BE2C (cell line): ENCODE results near the gene PDE2A.
A peak's percentile ranks its signal among the peaks of the same experiment; 100 is the strongest.

Source experiments
- DNase-seq: peaks from one replicate; pipeline ENCODE4 v3.0.0-alpha.2; 2020
- H3K27me3 ChIP-seq: fragments of 250-450 bp; sonication (Bioruptor Pico); 2 replicates; pipeline ENCODE4 v1.5.1; 2020; ENCODE audit warnings: mild to moderate bottlenecking
- H3K36me3 ChIP-seq: fragments of 250-450 bp; sonication (Bioruptor Pico); 2 replicates; pipeline ENCODE4 v1.5.1; 2020; ENCODE audit warnings: mild to moderate bottlenecking
- H3K4me1 ChIP-seq: fragments of 250-450 bp; sonication (Bioruptor Pico); 2 replicates; pipeline ENCODE4 v1.5.1; 2020
- H3K4me3 ChIP-seq: 2 replicates; pipeline ENCODE4 v1.5.1; 2011; ENCODE audit warnings: low read depth, low read length
- H3K9me3 ChIP-seq: fragments of 250-450 bp; sonication (Bioruptor Pico); 2 replicates; pipeline ENCODE4 v1.5.1; 2020
- TF ChIP-seq, protein P1 (sequence below): IDR thresholded peaks from 2 replicates; pipeline ENCODE4 v1.5.1; 2012; ENCODE audit warnings: mild to moderate bottlenecking, low read depth, low read length

Gene PDE2A

DNA sequence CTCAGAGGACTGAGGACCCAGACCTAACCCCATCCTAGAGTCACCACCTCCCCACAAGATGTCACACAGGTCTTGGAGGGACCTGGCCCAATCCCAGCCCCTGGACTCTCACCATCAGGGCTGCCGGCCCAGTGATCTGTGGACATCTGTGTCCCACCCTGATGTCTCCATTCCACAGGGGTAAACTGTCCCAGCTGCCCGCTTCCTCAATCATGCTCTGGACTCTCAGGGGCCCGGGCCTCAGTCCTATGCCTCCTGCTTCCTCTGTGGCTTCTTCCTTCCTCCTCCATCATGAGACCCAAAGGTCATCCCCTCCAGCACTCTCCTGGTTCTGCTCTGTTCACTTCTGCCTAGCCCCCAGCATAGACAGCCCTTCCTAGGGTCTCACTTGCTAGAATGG lies 45.8 kb upstream of the PDE2A start:
- Histone ChIP-seq H3K27me3 (no peaks in the 10 kb centered on the region), H3K36me3 (no peaks in the 10 kb centered on the region), H3K4me1 (peaks cover 18% of the 10 kb centered on the region), H3K9me3 (no peaks in the 10 kb centered on the region), H3K4me3 (no peak overlapping the region)
- DNase-seq: no peak
- TF ChIP-seq, protein P1, sequence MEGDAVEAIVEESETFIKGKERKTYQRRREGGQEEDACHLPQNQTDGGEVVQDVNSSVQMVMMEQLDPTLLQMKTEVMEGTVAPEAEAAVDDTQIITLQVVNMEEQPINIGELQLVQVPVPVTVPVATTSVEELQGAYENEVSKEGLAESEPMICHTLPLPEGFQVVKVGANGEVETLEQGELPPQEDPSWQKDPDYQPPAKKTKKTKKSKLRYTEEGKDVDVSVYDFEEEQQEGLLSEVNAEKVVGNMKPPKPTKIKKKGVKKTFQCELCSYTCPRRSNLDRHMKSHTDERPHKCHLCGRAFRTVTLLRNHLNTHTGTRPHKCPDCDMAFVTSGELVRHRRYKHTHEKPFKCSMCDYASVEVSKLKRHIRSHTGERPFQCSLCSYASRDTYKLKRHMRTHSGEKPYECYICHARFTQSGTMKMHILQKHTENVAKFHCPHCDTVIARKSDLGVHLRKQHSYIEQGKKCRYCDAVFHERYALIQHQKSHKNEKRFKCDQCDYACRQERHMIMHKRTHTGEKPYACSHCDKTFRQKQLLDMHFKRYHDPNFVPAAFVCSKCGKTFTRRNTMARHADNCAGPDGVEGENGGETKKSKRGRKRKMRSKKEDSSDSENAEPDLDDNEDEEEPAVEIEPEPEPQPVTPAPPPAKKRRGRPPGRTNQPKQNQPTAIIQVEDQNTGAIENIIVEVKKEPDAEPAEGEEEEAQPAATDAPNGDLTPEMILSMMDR: no peak

DNA sequence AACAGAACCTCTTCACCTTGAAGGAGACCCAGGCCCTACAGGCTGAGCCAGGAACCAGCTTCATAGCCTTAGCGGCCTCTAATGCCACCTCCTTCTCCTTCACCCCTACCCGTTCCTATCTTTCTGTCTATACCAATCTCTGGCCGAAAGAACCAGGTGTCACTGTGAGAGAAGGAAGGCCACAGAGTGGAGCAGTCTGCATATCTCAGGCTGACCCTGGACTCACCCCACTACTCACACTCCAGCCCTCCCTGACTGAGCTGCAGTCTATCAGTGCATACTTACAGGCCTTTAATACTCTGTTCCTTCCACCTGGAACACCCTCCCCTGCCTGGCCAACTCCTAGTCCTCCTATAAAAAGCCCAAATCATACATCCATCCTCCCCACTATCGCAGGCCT lies 45.3 kb upstream of the PDE2A start:
- H3K9me3 ChIP-seq: no peaks in the 10 kb centered on the region
- H3K36me3 ChIP-seq: no peaks in the 10 kb centered on the region

DNA sequence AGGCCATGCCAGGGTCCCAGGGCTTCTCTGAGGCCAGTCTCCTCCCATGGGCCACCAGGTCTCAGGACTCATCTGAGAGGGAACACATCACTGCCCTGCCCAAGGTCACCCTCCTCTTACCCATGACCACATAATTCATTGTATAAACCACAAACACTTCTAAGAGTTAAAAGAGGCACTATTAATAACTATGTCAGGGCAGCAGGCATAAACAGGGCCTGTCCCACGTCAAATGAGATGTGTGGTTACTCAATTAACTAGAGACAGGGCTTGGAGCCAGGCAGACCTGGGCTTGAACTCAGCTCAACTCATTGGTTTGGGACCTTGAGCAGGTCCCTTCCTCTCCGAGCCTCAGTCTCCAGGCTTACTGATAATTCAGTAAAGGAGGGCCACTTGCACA lies 44.9 kb upstream of the PDE2A start:
- H3K4me3 ChIP-seq: no peak overlapping the region
- no peaks in the 10 kb centered on the region for H3K27me3 ChIP-seq
- no peak for DNase-seq
- TF ChIP-seq, protein P1: no peak
- no peaks in the 10 kb centered on the region for H3K9me3 ChIP-seq
- H3K4me1 ChIP-seq: peaks cover 18% of the 10 kb centered on the region
- no peaks in the 10 kb centered on the region for H3K36me3 ChIP-seq

More for the DNA sequence above, 45.3 kb upstream of the PDE2A start:
- Histone ChIP-seq H3K4me1 (peaks cover 18% of the 10 kb centered on the region), H3K27me3 (no peaks in the 10 kb centered on the region), H3K4me3 (no peak overlapping the region)
- TF ChIP-seq, protein P1: no peak
- DNase-seq: no peak

DNA sequence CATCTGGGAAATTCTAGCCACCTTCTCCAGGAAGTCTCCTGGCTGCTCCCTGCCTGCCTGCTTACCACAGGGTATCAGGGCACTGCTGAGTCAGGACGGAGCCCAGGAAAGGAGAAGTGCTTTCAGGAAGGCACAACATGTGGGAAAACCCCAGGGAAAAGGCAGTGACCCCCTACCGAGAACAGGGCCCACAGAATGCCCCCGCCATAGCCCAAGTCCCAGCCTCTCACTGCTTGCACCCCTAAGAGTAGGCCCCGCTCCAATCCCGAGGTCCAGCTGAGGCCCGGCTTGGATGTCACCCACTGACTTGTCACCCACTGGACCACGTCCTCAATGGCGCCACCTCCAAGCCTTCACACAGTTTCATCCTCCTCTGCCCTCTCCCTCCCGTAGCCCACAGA lies 43.9 kb upstream of the PDE2A start:
- Histone ChIP-seq H3K36me3 (no peaks in the 10 kb centered on the region), H3K4me1 (peaks cover 19% of the 10 kb centered on the region)

DNA sequence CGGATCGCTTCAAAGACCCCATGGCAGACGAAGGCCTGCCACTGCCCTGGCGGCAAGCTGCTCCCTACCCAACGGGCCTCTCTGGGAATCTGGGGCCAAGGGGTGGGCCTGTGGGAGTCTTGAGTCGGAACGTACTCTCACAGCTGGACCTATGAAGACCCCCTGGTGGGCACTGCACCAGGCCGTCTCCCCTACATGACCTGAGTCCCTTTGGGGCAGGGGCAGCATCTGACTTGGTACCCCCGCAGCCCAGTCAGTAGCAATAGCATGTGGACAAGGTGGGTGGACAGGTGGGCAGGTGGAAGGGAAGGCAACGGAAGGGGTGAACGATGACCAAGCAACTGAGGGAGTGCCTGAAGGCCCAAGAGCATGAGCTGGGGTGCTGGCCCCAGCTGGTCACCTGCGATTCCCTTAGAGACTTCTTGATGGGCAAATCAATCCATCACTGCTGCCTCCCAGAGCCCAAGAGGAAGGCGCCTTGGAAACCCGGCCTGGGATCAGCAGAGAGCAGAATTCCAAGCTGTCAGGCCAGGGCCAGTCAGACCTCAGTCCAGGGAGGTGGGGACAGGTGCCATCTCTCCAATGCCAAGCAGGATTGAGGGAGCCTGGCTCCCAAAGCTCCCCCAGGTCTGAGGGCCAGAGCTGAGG lies 42.7 kb upstream of the PDE2A start:
- DNase-seq: no peak
- H3K36me3 ChIP-seq: no peaks in the 10 kb centered on the region
- no peaks in the 10 kb centered on the region for H3K27me3 ChIP-seq
- H3K9me3 ChIP-seq: no peaks in the 10 kb centered on the region
- TF ChIP-seq, protein P1: no peak
- H3K4me3 ChIP-seq: no peak overlapping the region
- H3K4me1 ChIP-seq: peaks cover 21% of the 10 kb centered on the region

More for the DNA sequence above, 43.9 kb upstream of the PDE2A start:
- Histone ChIP-seq H3K4me3 (no peak overlapping the region), H3K27me3 (no peaks in the 10 kb centered on the region), H3K9me3 (no peaks in the 10 kb centered on the region)
- no peak for DNase-seq
- TF ChIP-seq, protein P1: no peak

DNA sequence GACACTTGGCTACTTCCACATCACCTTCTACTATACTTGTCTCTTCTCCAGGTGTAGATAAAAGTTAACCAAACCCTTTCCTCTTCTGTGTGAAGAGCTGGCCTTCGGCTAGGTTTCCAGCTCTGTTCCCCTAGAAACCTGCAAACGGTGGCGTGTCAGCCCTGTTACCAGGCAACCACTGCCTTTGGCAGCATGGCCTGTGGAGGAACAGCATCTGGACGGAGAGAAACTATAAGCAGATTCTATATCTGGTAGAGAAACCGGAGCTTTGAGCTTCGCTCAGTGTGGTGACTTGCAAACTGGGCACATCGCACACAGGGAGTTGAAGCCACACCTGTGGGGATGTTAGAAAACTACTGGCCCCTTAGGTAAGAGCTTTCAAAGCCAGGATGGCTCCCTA lies 42.1 kb upstream of the PDE2A start:
- no peak overlapping the region for H3K4me3 ChIP-seq
- H3K27me3 ChIP-seq: no peaks in the 10 kb centered on the region
- H3K36me3 ChIP-seq: no peaks in the 10 kb centered on the region
- peak; percentile 81 for DNase-seq
- no peaks in the 10 kb centered on the region for H3K9me3 ChIP-seq
- peaks cover 21% of the 10 kb centered on the region for H3K4me1 ChIP-seq
- TF ChIP-seq, protein P1: no peak
